ENCODE measurements around the gene ARSG. TPM values are rescaled to one million over a fixed set of nuclear protein-coding genes. Genes with fewer than 3 reads are reported as not detected.

ARSG gene
- polyA plus RNA-seq, 1 of the 3 experiments (the other 2 are of a cell fraction), result 0.41 TPM

GRCh38 chr17:68437979-68438822 lies 146.9 kb downstream of the ARSG start:
- no peak overlapping the region for H3K27ac ChIP-seq (ENCODE audit: low read depth in 2 of 2, low read length in 1 of 2)
- H3K4me2 ChIP-seq, result no peak overlapping the region
- H3K4me1 ChIP-seq (ENCODE audit: control insufficient read depth in 1 of 2, insufficient read depth in 2 of 2, low read depth in 1 of 2, low read length in 1 of 2), result peaks cover 0 to 10% of the 10 kb centered on the region in 2 experiments; a peak in 2 of 4 replicates
- TF ChIP-seq SMC3 (IDR thresholded peaks at IDR 0.05; ENCODE audit: low read depth, low read length) (no peak), ZBTB33 (IDR thresholded peaks at IDR 0.05; ENCODE audit: borderline replicate concordance, low read depth) (no peak)
- ChIA-PET POLR2A (no interaction called here), CTCF (interaction anchor here (1.3 to 7.8 kb wide), 11 partner anchors 10 to 266 kb away, joined by 3 to 80 read pairs (median 26); partner anchors contain the start of genes AMZ2 and WIPI1)
- H3K9ac ChIP-seq, result no peak overlapping the region
- H3F3A ChIP-seq (replicated peaks; ENCODE audit: insufficient read depth), result no peaks in the 10 kb centered on the region
- H3K36me3 ChIP-seq (replicated peaks in 1 of 2; ENCODE audit: control insufficient read depth in 1 of 2, insufficient read depth in 2 of 2, low read length in 1 of 2), result peaks cover 16 to 42% of the 10 kb centered on the region in 2 experiments
- no peaks in the 10 kb centered on the region for H3K27me3 ChIP-seq (ENCODE audit: insufficient read depth)
- no peak overlapping the region for H3K4me3 ChIP-seq (ENCODE audit: low read depth in 2 of 2, low read length in 1 of 2)
- no peaks in the 10 kb centered on the region for H3K79me2 ChIP-seq (ENCODE audit: insufficient read depth)
- H4K20me1 ChIP-seq (ENCODE audit: insufficient read depth), result no peaks in the 10 kb centered on the region
- no peaks in the 10 kb centered on the region for H3K9me2 ChIP-seq
- DNase-seq, result no peak
- 90% methylated on average over 14 of the region's 14 CpGs for WGBS (ENCODE audit: low lambda C conversion rate)
- no peaks in the 10 kb centered on the region for H3K9me3 ChIP-seq
- no peak overlapping the region for H2AFZ ChIP-seq (ENCODE audit: low read depth)

- H3F3A ChIP-seq (replicated peaks; ENCODE audit: insufficient read depth), result no peaks in the 10 kb centered on the region
- ChIA-PET CTCF (interaction anchor here (1.1 to 7.8 kb wide), 8 partner anchors 15 to 319 kb away, joined by 3 to 77 read pairs (median 14); partner anchors contain the start of gene WIPI1), POLR2A (no interaction called here)
- H3K36me3 ChIP-seq (replicated peaks in 1 of 2; ENCODE audit: control insufficient read depth in 1 of 2, insufficient read depth in 2 of 2, low read length in 1 of 2), result peaks cover 19 to 42% of the 10 kb centered on the region in 2 experiments
- H3K4me1 ChIP-seq (ENCODE audit: control insufficient read depth in 1 of 2, insufficient read depth in 2 of 2, low read depth in 1 of 2, low read length in 1 of 2), result peaks cover 0 to 10% of the 10 kb centered on the region in 2 experiments; a peak in 2 of 4 replicates
- no peaks in the 10 kb centered on the region for H3K27me3 ChIP-seq (ENCODE audit: insufficient read depth)
- no peaks in the 10 kb centered on the region for H4K20me1 ChIP-seq (ENCODE audit: insufficient read depth)
- no peaks in the 10 kb centered on the region for H3K9me2 ChIP-seq
- H3K4me3 ChIP-seq (ENCODE audit: low read depth in 2 of 2, low read length in 1 of 2), result no peak overlapping the region
- WGBS (ENCODE audit: low lambda C conversion rate), result 87% methylated on average over 8 of the region's 8 CpGs
- no peak overlapping the region for H3K27ac ChIP-seq (ENCODE audit: low read depth in 2 of 2, low read length in 1 of 2)
- no peaks in the 10 kb centered on the region for H3K79me2 ChIP-seq (ENCODE audit: insufficient read depth)
- no peak for TF ChIP-seq MXI1 (IDR thresholded peaks at IDR 0.05; ENCODE audit: low read depth, low read length)
- TF ChIP-seq PBX3 (IDR thresholded peaks at IDR 0.05), result no peak
- H2AFZ ChIP-seq (ENCODE audit: low read depth), result no peak overlapping the region
- H3K4me2 ChIP-seq, result no peak overlapping the region
- no peak overlapping the region for H3K9ac ChIP-seq
- DNase-seq, result no peak
- no peaks in the 10 kb centered on the region for H3K9me3 ChIP-seq
These were observed 148.5 kb downstream of the ARSG start for GRCh38 chr17:68439656-68440290.

All from SK-N-SH (cell line).